HUES64 (cell line): ENCODE data around the gene IL11.
"Not testable (repeated sequence)": the region's sequence is repeated elsewhere in the genome, so short reads cannot be mapped to it uniquely, and the experiment has no call there.

Experiments
- H3K27ac ChIP-seq: 2 replicates; pipeline ENCODE4 v1.7.0; 2013; ENCODE audit warnings: low read depth, low read length, inconsistent platforms
- H3K27me3 ChIP-seq: 2 replicates; pipeline ENCODE4 v1.6.1; 2013; ENCODE audit warnings: mild to moderate bottlenecking, low read length; ENCODE audit not compliant: insufficient read depth
- H3K36me3 ChIP-seq: 2 replicates; pipeline ENCODE4 v1.6.1; 2013; ENCODE audit warnings: mild to moderate bottlenecking, low read length; ENCODE audit not compliant: insufficient read depth
- H3K4me1 ChIP-seq: 2 replicates; pipeline ENCODE4 v1.6.1; 2013; ENCODE audit warnings: mild to moderate bottlenecking, low read length, moderate library complexity; ENCODE audit not compliant: insufficient read depth
- H3K4me3 ChIP-seq: 2 replicates; pipeline ENCODE4 v1.5.1; 2013; ENCODE audit warnings: mild to moderate bottlenecking, low read length, moderate library complexity
- H3K9ac ChIP-seq: 2 replicates; pipeline ENCODE4 v1.6.1; 2013; ENCODE audit warnings: mild to moderate bottlenecking, low read depth, low read length
- H3K9me3 ChIP-seq: 2 replicates; pipeline ENCODE4 v1.6.1; 2013; ENCODE audit warnings: low read depth, low read length; ENCODE audit not compliant: insufficient read depth
- WGBS: fragments of 150-250, 120-280 bp; methylation state at CpG from one replicate; pipeline ENCODE4 v1.1.7; 2013; ENCODE audit warnings: missing lambda C conversion rate; 5-methylcytosine and 5-hydroxymethylcytosine counted together

Gene IL11

DNA sequence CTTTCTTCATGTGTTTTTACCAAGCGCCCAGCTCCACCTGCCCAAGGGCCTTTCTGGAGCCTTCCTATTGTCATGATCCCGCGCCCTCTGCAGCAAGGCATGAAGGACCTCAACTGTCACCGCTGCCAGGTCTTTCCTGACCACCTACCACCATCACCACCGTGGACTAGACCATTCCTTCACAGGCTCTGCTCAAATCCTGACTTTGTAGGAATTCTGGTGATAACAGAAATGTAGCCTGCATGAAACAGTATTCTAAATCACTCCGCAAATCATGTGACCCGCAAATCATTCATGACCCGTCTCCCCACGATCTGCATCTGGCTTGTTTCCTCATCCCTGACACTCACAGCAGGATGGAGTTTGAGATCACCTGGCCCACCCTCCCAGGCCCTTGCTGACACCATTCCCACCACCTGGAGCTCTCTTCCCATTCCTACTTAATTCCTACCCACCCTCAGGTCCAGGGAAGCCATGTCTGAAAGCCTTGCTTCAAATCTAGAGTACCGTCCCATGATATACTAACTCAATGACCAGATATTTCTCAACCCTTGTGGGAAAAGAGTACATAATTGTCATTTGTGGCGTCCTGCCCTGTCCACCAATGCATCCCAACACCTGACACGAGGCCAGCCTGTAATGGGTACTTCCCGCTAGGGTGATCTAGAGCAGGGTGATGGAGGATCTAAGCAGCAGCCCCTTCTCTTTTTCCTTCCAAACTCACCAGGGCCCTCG lies 36.0 kb upstream of the IL11 start:
- Histone ChIP-seq H3K27me3 (peaks cover 5% of the 10 kb centered on the region; the same call in 1 of the 2 replicates), H3K27ac (no peak overlapping the region), H3K4me1 (peaks cover 12% of the 10 kb centered on the region), H3K36me3 (peaks cover 49% of the 10 kb centered on the region), H3K4me3 (peak overlapping the region; percentile 94), H3K9me3 (0 out of 2 replicates have a peak, but pooled peaks cover 2% of the 10 kb centered on the region), H3K9ac (peak overlapping the region; percentile 86)
- WGBS = 84% methylated on average over 14 of the region's 14 CpGs

DNA sequence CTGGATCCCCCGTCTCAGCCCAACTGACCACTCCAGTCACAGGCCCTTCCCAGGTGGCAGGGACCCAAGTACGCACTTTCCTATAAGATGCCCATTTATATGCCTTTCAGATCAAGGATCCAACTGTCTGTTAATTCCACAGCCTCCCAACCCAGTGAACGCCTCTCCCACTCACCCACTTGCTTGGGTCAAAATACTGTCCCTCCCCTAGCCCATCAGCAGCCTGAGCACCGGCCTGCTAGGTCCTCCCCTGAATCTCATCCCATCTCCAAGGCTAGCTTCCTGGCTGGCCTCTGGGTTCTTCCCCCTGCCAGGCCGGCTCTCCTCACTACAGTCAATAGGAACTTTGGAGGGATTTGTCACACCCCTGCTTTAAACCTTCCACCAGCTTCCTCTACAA lies 35.4 kb upstream of the IL11 start:
- no peak overlapping the region for H3K27ac ChIP-seq
- H3K4me1 ChIP-seq = peaks cover 12% of the 10 kb centered on the region
- peaks cover 54% of the 10 kb centered on the region for H3K36me3 ChIP-seq
- peak overlapping the region; percentile 5; the same call in 1 of the 2 replicates for H3K9ac ChIP-seq
- 0 out of 2 replicates have a peak, but pooled peaks cover 2% of the 10 kb centered on the region for H3K9me3 ChIP-seq
- peak overlapping the region; percentile 94 for H3K4me3 ChIP-seq
- no peaks in the 10 kb centered on the region for H3K27me3 ChIP-seq
- 95% methylated on average over 5 of the region's 5 CpGs for WGBS

DNA sequence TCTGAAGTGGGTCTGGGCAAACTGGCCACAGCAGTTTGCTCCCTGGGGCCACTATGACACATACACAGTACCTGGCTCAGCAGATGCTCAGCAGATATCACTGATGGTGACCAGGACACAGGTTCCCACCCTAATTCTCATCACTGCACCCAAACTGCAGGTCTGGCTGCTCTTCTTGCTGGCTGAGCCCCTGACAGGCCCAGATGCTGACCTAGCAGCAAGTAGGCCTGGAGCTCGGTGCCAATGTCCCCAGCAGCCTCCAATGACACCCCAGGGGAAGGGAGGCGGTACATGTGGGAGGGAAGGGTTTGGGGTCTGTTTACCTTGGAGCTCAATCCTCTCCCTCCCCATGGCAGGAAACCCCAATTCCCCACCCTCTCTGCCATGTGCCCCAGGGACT lies 32.2 kb upstream of the IL11 start:
- Histone ChIP-seq H3K9ac (no peak overlapping the region), H3K4me3 (no peak overlapping the region), H3K36me3 (peaks cover 56% of the 10 kb centered on the region), H3K4me1 (peaks cover 12% of the 10 kb centered on the region), H3K9me3 (no peaks in the 10 kb centered on the region), H3K27me3 (no peaks in the 10 kb centered on the region), H3K27ac (no peak overlapping the region; the same call in 1 of the 2 replicates)
- 100% methylated on average over 1 of the region's 2 CpGs for WGBS

DNA sequence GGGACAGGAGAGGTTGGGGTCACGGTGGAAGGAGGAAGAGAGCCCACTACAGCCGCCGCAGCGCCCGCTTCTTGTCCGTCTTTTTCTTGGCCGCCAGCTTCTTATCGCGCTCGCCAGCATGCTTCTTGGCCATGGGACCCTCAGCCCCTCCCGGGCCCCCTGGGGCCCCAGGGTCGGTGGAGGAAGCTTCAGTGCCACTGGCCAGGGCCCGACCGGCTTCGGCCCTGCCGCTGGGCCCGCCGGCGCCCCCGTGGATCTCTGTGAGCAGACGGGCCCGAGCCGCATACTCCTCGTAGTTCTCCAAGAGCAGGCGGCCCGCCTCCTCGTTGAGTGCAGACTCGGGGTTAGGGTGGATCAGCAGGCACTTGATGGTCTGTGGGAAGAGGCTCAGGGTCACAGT lies 31.1 kb upstream of the IL11 start:
- H3K27me3 ChIP-seq, H3K9me3 ChIP-seq, H3K4me3 ChIP-seq, H3K4me1 ChIP-seq, H3K9ac ChIP-seq, H3K27ac ChIP-seq: not testable (repeated sequence)
- H3K36me3 ChIP-seq = peaks cover 51% of the 10 kb centered on the region
- 93% methylated on average over 14 of the region's 28 CpGs for WGBS

DNA sequence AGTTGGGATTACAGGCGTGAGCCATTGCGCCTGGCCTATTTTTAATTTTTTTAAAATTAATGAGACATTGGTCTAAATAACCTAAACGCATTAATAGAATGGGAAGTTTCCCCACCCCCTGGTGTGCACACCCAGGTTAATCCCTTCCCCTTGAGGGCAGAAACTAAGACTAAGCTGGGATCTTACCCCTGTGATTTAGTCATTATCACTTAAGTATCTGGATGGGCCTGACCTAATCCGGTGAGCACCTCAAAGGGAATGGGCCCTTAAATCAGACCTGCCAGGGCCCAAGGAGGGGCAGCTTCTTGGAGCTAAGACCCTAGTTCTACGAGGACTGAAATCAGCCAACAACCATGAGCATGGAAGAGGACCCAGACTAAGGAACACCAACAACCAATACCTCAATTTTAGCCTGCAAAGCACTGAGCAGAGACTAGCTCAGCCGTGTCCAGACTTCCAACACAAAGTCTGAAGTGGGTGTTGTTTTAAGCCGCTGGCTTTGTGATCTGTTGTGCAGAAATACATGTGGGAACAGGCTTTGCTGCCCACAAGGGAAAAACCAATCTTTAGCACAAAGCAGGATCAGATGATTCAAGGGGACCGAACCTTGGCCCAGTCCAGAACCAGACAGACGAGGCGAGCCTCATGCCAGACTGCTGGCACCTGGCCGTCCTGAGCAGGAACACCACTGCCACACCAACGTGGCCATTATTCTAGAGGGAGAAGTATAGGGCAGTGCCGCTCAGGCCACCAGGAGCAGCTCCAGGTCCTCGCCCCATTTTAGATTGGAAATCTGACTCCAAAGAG lies 30.2 kb upstream of the IL11 start:
- 0 out of 2 replicates have a peak, but pooled peaks cover under 1% of the 10 kb centered on the region for H3K4me1 ChIP-seq
- no peaks in the 10 kb centered on the region for H3K27me3 ChIP-seq
- 93% methylated on average over 14 of the region's 14 CpGs for WGBS
- H3K36me3 ChIP-seq = peaks cover 42% of the 10 kb centered on the region
- H3K4me3 ChIP-seq = no peak overlapping the region
- H3K27ac ChIP-seq = peak overlapping the region; percentile 64; the same call in 1 of the 2 replicates
- H3K9ac ChIP-seq = no peak overlapping the region
- no peaks in the 10 kb centered on the region for H3K9me3 ChIP-seq

DNA sequence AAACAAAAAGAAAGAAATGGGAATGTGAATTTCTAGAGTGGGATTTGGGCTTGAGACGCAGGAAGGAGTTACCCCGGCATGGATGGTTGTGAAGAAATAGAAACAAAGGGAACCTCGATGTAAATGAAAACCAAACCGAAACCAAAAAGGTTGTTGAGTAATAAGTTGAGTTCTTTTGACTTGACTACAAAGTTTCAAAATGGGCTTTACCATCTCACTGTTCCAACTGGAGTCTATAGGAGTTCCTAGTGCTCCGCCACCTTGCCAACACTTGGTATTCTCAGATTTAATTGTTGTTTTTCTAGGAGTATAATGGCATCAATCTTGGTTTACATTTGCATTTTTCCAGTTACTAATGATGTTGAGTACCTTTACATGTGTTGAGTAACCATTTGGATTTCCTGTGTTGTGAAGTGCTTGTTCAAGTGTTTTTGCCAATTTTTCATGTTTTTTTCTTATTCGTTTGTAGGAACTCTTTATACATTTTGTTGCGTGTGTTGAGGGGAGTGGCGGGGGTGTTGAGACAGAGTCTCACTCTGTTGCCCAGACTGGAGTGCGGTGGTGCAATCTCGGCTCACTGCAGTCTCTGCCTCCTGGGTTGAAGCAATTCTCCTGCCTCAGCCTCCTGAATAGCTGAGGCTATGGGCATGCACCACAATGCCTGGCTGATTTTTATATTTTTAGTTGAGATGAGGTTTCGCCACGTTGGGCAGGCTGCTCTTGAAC lies 28.1 kb upstream of the IL11 start:
- no peak overlapping the region for H3K9ac ChIP-seq
- no peak overlapping the region for H3K4me3 ChIP-seq
- peaks cover 26% of the 10 kb centered on the region for H3K36me3 ChIP-seq
- H3K9me3 ChIP-seq = no peaks in the 10 kb centered on the region
- 91% methylated on average over 12 of the region's 12 CpGs for WGBS
- H3K27ac ChIP-seq = no peak overlapping the region
- H3K4me1 ChIP-seq = peaks cover under 1% of the 10 kb centered on the region; the same call in 1 of the 2 replicates
- H3K27me3 ChIP-seq = no peaks in the 10 kb centered on the region

DNA sequence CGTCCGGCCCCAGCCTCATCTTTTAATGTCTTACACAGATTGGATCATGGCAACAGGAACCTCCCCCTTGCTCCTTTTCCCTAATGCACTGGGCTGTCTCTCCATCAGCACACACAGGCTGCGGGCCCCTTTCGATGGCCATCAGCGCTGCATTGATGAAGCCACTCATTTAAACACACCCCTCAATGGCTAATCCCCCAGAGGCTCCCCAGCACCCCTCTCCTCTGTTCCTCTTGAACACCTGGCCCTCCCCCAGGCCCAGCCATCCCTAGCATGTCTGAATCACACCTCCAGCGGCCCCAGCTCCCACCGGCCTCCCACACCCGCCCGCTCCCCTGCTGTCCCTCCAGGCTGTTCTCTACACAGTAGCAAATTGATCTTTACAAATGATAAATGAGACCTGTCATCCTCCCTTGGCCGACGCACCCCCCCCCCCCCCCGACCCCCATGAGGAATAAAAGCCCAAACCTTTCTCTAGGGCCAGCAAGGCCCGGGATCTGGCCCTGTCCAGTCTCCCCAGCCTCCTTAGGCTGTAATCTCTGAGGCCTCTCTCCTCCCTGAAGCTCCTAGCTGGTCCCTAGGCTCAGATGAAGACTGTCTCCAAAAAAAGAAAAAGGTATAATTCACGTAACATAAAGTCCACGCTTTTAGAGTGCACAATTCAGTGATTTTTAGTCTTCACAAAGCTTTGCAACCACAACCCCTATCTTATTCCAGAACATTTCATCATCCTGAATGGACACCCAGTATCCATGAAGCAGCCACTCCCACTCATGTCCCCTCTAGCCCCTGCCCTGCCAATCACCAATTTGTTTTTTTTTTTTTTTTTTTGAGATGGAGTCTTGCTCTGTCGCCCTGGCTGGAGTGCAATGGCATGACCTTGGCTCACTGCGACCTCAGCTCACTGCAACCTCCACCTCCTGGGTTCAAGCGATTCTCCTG lies 22.8 kb upstream of the IL11 start:
- Histone ChIP-seq H3K9ac (peak overlapping the region; percentile 49; the same call in 1 of the 2 replicates), H3K36me3 (peaks cover 24% of the 10 kb centered on the region), H3K27me3 (no peaks in the 10 kb centered on the region), H3K4me3 (no peak overlapping the region), H3K4me1 (peaks cover 8% of the 10 kb centered on the region), H3K9me3 (no peaks in the 10 kb centered on the region), H3K27ac (peak overlapping the region; percentile 92)
- 24% methylated on average over 18 of the region's 18 CpGs for WGBS

DNA sequence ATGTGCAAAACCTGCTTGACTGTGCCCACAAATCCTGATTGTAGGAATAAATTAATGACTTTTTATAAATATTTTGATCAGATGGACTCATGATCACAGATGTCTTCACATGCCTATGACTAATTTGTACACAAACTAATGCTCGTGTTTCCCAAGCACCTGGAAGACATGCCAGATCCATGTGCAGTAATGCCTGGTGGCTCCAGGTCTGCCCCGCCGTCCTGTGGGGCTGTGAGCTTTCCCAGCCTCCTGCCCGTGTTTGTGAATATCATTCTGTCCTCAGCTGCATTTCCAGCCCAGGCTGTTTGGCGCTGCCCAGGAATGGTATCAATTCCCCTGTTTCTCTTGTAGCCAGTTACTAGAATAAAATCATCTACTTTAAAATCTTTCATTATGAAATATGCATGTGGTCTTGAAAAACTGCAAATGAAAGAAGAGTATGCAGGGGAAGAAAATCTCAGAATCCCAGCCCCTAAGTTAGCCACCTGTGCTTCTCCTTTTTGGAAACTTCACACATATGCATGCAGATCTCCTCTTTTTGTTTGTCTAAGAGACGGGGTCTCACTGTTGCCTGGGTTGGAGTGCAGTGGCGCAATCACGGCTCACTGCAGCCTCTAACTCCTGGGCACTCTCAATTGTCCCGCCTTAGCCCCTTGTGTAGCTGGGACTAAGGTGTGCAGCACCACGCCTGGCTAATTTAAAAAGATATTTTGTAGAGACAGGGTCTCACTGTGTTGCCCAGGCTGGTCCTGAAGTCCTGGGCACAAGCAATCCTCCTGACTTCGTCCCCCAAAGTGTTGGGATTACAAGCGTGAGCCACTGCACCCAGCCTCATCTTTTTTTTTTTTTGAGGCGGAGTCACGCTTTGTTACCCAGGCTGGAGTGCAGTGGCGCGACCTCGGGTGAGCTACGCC lies 21.7 kb upstream of the IL11 start:
- H3K4me3 ChIP-seq = no peak overlapping the region
- peak overlapping the region; percentile 92; the same call in 1 of the 2 replicates for H3K27ac ChIP-seq
- H3K4me1 ChIP-seq = peaks cover 15% of the 10 kb centered on the region
- no peaks in the 10 kb centered on the region for H3K9me3 ChIP-seq
- peaks cover 35% of the 10 kb centered on the region for H3K36me3 ChIP-seq
- H3K27me3 ChIP-seq = no peaks in the 10 kb centered on the region
- H3K9ac ChIP-seq = no peak overlapping the region
- WGBS = 35% methylated on average over 18 of the region's 18 CpGs

DNA sequence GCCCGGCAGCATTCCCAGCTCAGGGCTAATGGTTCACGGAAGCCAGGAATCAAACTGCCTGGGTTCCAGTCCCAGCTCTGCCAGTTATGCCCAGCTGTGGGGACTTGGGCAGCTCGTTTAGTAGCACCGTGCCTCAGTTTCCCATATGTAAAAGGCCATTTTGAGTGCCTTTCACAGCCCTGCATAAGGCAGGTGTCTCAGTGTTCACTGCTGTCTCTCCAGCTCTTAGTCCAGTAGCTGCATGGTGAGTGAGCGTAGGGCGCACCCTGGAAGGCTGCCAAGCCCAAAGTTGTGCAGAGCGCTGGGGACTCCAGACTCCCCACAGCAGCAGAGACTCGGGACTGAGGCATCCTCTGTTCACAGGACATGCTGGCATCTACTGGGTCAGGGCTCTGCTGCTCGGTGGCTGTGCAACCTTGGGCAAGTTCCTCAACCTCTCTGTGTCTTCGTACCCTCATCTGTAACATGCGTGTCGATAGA lies 21.0 kb upstream of the IL11 start:
- H3K27me3 ChIP-seq = no peaks in the 10 kb centered on the region
- H3K4me1 ChIP-seq = peaks cover 16% of the 10 kb centered on the region
- WGBS = 90% methylated on average over 12 of the region's 12 CpGs
- no peak overlapping the region for H3K4me3 ChIP-seq
- no peak overlapping the region for H3K27ac ChIP-seq
- no peak overlapping the region for H3K9ac ChIP-seq
- no peaks in the 10 kb centered on the region for H3K9me3 ChIP-seq
- peaks cover 42% of the 10 kb centered on the region for H3K36me3 ChIP-seq
